HG03457 (cell line): Measurements from ENCODE around the gene AP2S1.
"Not testable (repeated sequence)": the region's sequence is repeated elsewhere in the genome, so short reads cannot be mapped to it uniquely, and the experiment has no call there.

Experiments
- ATAC-seq: cut with Tn5 transposase; IDR thresholded peaks from one replicate; pipeline ENCODE4 v1.9.1; 2021; ENCODE audit warnings: moderate number of reproducible peaks; ENCODE audit not compliant: unreplicated experiment

The AP2S1 gene

DNA sequence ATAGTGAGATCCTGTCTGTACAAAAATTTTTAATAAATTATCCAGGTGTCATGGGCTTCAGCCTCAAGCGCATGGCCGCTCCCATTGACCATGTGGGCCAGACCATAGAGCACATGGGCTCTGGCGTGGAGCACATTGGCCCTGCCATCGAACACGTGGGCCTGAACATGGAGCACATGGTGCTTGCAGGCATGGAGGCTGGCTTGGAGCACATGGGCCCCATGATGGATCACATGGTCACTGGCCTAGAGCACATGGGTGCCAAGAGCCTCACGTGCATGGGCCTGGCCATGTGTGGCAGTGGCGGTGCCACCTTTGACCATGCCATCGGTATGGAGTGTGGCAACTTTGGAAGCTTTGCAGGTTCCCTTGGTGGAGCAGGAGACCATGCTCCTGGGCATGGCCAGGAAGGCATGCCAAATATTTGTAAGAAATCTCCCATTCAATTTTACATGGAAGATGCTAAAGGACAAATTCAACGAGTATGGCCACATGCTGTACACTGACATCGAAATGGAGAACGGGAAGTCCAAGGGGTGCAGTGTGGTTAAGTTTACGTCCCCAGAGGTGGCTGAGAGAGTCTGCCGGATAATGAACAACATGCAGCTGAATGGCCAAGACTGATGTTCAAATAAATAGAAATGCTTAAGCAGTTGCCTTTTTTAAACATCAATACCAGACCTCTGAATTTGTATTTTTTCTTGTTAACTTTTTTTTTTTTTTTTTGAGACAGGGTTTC is 40.9 kb downstream of the AP2S1 start:
- no peak for ATAC-seq

DNA sequence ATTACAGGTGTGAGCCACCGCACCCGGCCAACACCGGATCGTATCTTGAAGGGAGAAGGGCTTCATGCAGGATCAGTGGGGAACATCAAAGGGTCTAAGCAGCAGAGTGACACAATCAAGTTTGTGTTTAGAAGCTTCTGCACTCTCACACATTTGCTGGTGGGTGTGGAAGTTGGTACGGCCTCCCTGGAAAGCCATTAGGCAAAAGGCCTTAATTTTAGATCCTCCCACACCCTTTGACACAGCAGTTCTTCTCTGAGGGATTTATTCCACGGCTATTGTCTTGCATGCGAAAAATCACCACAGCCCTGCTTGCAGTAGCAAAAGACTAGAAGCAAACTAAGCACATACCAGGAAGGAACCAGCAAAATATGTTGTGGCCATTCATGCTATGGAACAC is 44.0 kb downstream of the AP2S1 start:
- ATAC-seq, result no peak

DNA sequence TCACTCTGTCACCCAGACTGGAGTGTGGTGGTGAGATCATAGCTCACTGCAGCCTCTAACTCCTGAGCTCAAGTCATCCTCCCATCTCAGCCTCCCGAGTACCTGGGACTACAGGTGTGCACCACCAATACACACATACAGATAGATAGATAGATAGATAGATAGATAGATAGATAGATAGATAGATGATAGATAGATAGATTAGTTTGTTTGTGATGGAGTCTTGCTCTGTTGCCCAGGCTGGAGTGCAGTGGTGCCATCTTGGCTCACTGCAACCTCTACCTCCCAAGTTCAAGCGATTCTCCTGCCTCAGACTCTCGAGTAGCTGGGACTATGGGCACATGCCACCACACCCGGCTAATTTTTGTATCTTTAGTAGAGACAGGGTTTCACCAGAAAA is 46.2 kb downstream of the AP2S1 start:
- not testable (repeated sequence) for ATAC-seq

DNA sequence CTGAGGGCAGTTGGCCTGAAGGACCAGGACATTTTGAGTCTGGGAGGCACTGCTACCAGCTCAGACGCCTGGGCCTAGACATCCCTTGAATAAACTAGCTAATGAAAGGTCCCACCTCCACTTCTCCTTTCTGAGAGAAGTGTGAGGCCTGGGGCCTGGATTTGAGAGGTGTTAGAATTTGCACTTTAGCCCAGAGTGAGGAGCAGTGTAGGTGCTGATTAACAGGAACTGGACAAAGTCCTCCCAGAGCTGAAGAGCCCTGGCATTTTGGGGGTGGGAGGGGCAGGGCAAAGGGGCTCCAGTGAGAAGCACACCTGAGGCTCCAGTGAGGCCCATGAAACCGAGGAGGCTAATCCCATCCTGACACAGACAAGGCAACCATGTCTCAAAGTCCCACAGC is 47.1 kb downstream of the AP2S1 start:
- no peak for ATAC-seq

DNA sequence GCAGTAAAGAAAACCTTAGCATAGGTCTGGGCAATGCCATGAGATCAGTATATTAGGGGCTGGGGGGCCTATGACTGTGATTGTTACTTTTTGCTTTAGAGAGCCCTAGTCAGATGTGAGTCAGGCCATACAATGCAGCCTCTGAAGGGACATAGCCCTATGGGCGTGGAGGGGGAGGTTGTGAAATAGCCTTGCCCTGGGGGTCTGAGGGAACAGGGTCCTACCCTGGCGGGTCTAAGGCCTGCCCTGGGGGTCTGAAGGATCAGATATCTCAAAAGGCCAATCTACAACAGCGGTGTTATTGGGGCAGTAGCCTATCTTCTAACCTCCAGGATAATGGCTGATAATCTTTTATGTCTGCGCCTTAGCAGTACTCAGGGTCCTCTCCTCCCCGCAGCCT is 48.5 kb downstream of the AP2S1 start:
- ATAC-seq, result no peak

DNA sequence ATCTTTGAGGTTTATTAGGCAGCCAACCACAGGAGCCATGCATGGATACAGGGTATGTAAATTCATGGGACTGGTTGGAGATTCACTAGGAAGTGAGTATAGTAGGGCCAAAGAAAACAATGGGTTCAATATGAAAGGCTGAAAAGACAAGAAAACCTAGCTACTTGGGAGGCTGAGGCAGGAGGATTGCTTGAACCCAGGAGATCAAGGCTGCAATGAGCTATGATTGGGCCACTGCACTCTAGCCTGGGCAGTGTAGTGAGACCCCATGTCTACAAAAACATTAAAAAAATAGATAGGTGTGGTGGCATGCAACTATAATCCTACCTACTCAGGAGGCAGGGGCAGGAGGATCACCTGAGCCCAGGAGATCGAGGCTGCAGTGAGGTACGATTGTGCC is 51.9 kb downstream of the AP2S1 start:
- no peak for ATAC-seq

DNA sequence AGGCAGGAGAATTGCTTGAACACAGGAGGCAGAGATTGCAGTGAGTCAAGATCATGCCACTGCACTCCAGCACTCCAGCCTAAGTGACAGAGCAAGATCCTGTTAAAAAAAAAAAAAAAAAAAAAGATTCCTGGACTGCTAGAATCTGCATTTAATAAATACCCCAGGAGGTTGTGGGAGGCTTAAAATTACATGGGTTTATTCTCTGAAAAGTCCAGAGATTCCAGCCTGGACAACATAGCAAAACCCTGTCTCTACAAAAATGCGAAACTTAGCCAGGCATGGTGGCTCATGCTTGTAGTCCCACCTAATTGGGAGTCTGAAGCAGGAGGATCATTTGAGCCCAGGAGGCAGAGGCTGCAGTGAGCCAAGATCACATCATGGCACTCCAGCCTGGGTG is 52.8 kb downstream of the AP2S1 start:
- ATAC-seq, result no peak

DNA sequence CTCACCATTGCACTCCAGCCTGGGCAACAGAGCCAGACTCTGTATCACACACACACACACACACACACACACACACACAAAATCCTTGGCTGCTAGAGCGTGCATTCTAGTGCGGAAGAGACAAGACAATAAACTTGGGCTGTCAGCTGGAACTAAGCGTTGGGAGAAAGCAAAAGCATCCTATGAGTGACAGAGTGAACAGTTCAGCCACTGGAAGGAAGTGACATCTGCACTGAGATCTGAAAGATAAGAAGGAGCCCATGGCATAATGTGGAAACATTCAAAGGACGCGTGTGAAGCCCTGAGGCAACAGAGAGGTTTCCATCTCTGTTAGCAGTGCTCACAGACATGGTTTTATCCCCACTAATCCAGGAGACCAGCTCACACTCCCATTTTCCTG is 58.7 kb downstream of the AP2S1 start:
- ATAC-seq, result no peak

DNA sequence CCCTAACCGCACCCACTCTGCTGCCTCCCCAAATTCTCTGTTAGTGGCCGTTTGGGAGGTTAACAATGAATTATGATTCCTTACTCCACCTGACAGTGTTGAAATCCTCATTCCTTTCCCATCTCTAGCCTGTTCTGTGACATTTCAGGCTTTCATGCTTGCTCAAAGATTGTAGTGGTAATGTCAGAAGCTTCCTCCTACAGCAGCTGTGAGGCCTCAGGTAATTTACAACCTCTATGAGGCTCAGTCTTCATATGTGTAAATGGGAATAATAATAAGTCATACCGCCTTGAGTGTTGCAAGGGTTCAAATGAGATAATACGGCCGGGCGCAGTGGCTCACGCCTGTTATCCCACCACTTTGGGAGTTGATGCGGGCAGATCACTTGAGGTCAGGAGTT is 61.3 kb downstream of the AP2S1 start:
- no peak for ATAC-seq

DNA sequence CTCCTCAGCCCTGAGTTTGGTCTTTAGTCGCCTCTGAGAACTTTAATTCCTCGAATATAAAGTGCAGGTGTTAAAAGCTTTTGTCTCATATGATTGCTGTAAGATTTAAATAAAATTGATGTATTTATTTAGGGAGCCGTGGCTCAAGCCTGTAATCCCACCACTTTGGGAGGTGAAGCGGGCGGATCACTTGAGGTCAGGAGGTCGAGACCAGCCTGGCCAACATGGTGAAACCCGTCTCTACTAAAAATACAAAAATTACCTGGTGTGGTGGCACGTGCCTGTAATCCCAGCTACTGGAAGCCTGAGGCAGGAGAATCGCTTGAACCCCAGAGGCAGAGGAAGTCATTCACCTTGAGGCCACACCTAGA is 61.7 kb downstream of the AP2S1 start:
- ATAC-seq, result no peak

DNA sequence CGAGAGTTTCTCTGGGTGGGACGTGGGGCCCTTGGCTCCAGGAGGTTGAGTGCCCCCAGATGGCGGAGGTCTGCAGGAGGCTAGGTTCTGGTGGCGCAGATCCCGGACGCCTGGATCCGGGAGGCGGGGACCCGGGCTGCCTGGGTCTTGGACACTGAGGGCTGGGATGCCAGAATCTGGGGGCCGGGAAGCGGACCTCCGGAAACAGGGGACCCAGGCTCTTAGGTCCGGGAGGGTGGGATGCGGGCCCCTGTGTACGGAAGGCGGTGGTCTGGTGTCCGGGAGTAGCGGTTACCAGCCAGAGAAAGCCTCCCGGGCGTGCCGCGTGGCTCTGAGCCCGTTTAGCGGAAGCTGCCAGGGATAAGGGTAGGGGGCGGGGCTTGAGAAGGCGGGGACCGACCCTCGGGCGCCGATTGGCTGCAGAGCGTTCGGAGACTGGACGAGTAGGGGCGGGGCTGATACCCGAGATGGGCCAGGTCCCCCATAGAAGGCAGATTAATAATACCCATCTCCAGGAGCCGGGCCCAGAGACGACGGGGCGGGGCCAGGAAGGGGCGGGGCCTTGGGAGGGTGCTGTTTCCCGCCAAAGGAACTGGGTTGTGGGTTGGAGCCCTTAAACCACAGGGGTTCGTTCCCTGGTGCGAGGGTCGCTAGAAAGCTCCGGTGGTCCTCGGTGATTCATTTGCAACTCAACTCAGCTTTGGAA is 62.2 kb downstream of the AP2S1 start, which contains the start of gene SLC1A5:
TSS of gene SLC1A5 (minus strand) at position 333 of the 706 bp plus-strand sequence. CDS start 629 bp downstream, outside the sequence.
- ATAC-seq, result peak; percentile 35
